ENCODE measurements around the gene CHMP1A.

CHMP1A gene

DNA sequence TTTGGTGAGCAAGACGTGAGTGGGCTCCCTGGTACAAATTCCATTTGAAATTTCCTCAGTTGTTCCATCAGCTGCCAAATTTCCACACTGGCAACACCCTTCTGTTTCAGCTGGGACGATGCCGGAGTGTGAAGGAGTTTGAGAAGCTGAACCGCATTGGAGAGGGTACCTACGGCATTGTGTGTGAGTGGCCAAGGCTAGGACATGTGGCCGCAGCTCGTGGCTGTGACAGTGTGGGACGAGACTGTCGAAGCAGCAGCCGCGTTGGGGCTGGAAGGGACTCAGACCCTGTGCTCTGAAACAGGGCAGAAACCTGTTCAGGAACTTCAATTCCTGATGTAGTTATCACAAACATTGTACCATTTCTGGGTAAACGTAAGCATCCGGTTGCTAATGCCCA, 31.6 kb upstream of the CHMP1A start:
- DNase-seq (ENCODE audit: low read depth) = no peak
- no peak overlapping the region for H3K4me3 ChIP-seq (ENCODE audit: low read length)
- TF ChIP-seq, protein P1, sequence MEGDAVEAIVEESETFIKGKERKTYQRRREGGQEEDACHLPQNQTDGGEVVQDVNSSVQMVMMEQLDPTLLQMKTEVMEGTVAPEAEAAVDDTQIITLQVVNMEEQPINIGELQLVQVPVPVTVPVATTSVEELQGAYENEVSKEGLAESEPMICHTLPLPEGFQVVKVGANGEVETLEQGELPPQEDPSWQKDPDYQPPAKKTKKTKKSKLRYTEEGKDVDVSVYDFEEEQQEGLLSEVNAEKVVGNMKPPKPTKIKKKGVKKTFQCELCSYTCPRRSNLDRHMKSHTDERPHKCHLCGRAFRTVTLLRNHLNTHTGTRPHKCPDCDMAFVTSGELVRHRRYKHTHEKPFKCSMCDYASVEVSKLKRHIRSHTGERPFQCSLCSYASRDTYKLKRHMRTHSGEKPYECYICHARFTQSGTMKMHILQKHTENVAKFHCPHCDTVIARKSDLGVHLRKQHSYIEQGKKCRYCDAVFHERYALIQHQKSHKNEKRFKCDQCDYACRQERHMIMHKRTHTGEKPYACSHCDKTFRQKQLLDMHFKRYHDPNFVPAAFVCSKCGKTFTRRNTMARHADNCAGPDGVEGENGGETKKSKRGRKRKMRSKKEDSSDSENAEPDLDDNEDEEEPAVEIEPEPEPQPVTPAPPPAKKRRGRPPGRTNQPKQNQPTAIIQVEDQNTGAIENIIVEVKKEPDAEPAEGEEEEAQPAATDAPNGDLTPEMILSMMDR (conservative IDR thresholded peaks at IDR 0.05; ENCODE audit: low read length) = no peak

DNA sequence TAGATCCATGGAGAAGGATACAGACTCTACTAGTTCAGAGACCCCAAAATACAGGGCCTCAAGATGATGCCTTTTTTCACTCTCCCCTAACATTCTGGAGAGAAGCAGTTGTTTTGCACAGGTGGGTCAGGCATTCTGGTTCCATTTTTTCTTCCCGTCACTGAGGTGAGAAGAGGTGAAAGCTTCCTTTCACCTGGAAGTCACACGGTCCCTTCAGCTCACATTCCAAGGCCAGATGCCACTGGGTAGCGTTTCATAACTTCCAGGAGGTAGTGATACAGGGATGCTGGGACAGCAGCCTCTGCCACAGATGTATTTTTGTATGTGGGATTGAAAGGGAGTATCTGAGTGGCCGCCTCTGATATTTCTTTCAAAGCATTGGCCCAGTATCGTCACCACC, 30.9 kb upstream of the CHMP1A start:
- DNase-seq (ENCODE audit: low read depth) = no peak
- TF ChIP-seq, protein P1 (conservative IDR thresholded peaks at IDR 0.05; ENCODE audit: low read length) = no peak
- no peak overlapping the region for H3K4me3 ChIP-seq (ENCODE audit: low read length)

DNA sequence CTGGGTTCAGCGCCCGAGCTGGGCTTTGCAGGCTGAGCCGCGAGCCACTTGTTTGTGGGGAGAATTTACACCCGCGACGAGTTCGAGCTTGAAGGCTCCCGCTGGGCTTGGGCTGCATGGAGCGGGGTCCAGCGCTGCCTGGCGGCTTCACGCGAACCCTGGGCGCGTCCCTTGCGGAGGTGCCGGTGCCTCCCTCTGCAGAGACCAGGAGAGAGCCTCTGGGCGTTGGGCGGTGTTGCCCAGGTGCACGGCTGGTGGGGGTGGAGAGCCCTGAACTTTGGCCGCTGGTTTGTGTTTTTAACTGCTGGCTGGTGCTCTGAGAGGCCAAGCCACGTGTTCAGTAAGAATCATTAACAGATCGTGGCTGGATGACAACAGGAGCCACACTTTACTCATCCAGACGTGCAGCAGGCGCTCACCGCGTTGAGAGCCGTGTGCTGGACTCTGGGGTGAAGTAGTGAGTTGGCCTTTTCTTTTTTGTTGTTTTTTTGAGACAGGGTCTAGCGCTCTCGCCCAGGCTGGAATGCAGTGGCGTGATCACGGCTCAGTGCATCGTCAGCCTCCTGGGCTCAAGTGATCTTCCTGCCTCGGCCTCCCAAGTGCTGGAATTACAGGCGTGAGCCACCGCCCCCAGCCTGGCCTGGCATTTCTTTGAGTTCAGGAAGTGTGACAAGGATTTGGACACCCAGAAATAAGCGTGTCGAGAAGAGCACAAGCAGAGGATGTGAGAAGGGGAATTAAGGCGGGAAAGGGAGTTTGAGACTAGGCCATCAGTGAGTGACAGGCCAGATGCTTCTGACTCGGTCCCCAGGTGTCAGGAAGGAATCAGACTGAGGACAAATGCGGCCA, 29.8 kb upstream of the CHMP1A start:
- peak; percentile 31 for DNase-seq (ENCODE audit: low read depth)
- TF ChIP-seq, protein P1 (conservative IDR thresholded peaks at IDR 0.05; ENCODE audit: low read length) = no peak
- peak overlapping the region; percentile 85 for H3K4me3 ChIP-seq (ENCODE audit: low read length)

DNA sequence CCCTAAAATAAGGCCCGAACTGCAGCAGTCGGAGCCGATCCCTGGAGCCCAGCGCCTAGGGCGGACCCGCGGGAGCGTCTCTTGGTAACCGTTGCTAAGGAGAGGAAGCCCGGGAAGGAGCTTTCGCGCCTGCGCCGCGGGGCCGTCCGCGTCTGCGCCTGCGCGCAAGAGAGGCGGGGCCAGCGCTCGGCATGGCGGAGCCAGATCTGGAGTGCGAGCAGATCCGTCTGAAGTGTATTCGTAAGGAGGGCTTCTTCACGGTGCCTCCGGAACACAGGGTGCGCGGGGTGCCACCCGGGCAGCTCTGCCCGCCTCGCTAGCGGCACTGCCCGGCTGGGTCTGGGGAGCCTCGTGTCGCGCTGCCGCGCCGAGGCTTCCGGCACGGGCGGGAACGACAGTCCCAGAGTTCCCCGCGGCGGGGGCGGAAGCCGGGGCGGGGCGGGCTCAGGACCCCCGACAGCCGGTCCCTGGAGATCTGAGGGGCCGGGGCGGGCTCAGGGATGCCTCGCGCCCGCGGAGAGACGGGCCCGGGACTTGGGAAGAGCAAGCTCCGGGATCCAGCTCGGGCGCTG, 29.1 kb upstream of the CHMP1A start, which contains the start of gene CDK10:
Gene CDK10 (plus strand): TSS at position 170 of the 572 bp plus-strand sequence. CDS start 22 bp downstream, at position 192.
- DNase-seq (ENCODE audit: low read depth) = peak; percentile 79
- TF ChIP-seq, protein P1 (conservative IDR thresholded peaks at IDR 0.05; ENCODE audit: low read length) = no peak
- H3K4me3 ChIP-seq (ENCODE audit: low read length) = peak within 1 kb of the TSS; percentile 85

DNA sequence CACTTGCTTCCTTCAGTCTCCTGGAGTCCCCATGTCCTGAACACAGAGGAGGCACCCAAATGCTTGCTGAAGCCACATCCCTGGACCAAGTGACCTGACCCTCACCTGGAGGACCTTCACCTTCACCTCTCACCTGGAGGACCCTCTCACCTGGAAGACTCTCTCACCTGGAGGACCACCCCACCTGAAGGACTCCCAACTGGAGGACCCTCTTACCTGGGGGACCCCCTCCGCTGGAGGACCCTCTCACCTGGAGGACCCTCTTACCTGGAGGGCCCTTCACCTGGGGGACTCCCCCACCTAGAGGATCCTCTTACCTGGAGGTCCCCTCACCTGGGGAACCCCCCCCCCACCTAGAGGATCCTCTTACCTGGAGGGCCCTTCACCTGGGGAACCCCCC, 28.4 kb upstream of the CHMP1A start:
- H3K4me3 ChIP-seq (ENCODE audit: low read length) = no peak overlapping the region
- TF ChIP-seq, protein P1 (conservative IDR thresholded peaks at IDR 0.05; ENCODE audit: low read length) = no peak
- DNase-seq (ENCODE audit: low read depth) = no peak

DNA sequence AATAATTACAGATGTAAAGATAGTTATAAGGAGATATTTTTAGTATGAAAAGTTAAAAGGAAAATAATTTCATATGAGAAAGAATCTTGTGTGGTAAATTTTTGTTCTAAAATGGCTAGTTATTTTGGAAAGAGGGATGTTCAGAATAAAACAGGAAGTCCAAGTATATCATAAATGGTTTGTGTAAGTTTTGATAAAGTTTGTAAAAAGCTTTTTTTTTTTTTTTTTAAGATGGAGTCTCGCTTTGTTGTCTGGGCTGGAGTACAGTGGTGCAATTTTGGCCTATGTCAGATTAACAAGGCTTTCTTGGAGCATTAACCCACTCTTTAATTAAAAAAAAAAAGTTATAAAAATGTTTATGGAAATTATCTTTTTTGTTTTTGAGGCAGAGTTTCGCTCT, 20.8 kb upstream of the CHMP1A start:
- H3K4me3 ChIP-seq (ENCODE audit: low read length) = no peak overlapping the region
- DNase-seq (ENCODE audit: low read depth) = no peak
- TF ChIP-seq, protein P1 (conservative IDR thresholded peaks at IDR 0.05; ENCODE audit: low read length) = no peak

All from AG10803 (cell line).